Dedifferentiated amniotic fluid mesenchymal stem cell (primary cell): ENCODE results near the gene TRIM28.

ENCODE experiments used
- DNase-seq: peaks from one replicate; pipeline ENCODE4 v3.0.0-alpha.2; 2016; ENCODE audit errors: extremely low spot score

TRIM28 gene

DNA sequence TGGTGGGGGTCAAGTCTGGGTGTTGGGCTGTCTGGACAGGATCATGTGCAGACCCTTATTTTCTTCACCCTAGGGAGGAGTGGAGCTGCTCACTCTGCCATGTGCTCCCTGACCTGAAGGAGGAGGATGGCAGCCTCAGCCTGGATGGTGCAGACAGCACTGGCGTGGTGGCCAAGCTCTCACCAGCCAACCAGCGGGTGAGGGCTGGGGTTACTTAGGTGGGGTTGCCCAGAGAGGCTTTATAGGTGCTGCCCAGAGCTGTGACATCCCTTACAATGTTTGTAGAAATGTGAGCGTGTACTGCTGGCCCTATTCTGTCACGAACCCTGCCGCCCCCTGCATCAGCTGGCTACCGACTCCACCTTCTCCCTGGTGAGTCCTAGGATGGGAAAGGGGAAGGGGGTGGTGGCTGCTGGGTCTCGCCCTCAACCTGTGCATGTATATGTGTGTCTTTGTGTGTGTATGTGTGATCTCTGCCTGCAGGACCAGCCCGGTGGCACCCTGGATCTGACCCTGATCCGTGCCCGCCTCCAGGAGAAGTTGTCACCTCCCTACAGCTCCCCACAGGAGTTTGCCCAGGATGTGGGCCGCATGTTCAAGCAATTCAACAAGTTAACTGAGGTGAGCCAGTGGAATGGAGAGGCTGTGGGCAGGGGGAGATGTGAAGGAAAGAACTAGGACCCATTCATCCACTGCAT, 5.9 kb downstream of the TRIM28 start:
- no peak for DNase-seq

DNA sequence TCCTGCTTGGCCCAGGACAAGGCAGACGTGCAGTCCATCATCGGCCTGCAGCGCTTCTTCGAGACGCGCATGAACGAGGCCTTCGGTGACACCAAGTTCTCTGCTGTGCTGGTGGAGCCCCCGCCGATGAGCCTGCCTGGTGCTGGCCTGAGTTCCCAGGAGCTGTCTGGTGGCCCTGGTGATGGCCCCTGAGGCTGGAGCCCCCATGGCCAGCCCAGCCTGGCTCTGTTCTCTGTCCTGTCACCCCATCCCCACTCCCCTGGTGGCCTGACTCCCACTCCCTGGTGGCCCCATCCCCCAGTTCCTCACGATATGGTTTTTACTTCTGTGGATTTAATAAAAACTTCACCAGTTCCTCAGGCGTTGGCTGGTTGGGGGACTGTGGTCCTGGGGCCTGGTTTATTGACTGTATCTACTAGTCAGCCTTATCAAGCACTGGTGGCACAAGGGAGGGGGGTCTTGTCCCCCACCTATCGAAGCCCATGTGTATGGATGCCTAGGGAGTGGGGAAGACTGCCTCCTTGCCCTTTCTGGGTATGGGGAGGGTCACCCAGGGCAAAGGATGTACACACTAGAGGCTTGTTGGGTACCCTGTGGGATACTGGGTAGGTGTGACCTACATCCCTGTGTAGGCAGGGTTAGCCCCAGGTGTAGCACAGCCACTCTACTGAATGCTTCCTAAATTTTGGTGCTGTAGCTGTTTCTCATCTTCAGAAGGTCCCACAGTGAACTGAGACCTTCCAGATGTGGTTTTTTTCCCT, 6.7 kb downstream of the TRIM28 start:
- no peak for DNase-seq

DNA sequence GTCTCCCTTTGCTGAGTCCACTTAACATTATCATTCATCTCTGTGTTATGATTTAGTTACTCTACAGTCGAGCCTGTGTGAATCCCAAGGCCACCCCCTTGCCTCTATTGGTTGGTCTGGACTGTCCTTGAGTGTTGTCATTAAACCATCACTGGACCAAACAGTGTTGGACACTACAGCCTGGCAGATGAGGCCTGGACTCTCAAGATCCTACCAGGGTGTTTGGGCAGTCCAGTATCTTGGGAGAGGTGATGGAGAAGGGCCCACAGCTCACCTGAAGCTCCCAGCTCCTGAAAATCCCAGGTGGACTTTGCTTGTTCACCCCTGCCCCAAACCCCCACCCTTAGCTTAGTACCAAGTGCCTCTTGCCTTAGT, 7.2 kb downstream of the TRIM28 start:
- DNase-seq = no peak

GRCh38 chr19:58551577-58552471, 8.0 kb downstream of the TRIM28 start:
- no peak for DNase-seq

DNA sequence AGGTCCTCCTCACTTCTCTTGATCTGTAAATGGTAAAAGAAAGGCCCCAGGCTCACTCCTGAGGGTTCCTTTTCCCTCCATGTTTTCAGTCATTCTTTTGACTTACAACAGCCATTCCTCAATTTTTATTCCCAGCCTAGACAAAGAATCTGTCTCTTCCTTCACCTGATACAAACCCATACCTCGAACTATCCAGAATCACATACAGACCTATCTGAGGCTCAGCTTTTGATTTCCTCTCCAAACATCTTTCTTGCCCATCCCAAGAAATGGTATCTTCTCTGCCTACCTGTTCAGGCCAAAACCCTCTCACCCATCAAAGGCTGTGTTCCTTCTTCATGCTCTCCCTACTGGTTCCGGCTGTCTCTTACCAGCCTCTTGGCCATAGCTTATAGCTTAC, 8.8 kb downstream of the TRIM28 start:
- DNase-seq = no peak

- no peak for DNase-seq
These were observed 10.1 kb downstream of the TRIM28 start for GRCh38 chr19:58553799-58554493.

DNA sequence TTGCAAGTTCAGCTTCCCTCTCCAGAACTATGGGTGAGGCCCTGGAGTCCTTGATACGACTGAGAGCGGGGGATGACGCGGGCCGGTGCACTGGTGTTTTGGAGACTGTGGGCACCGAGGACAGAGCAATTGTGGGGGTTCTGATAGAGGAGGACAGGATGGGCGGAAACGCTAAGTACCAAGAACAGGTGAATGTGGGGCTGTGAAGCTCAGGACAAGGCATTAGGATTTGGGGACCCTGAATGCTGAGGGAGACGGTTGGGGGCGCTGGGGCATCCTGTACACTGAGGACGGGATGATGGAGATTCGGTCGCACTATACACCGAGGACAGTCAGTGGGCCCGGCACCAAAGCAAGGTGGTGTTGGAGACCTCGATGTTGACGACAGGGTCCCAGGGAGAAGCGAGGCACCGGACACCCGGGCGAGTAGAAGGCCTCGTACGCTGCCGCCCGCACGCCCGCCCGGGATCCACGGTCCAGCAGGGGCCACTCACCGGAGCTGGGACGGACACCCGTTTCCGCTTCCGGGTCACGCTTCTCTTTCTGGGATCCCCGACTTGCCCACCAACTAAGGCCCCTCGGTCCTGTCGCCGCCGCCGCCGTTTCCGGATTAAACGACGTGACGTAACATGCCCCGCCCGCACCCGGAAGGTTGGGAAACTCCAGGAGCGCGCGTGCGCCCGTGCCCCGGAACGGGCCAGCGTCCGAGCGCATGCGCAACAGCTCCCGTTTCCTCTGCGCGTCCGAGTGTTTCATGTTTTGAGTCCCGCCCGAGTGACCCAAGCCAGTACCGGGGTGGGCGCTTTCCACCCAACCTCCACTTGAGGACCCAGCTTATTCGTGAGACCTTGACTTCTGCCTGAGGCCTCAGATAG, 10.9 kb downstream of the TRIM28 start, which contains the start of gene CHMP2A:
TSS of gene CHMP2A (minus strand) at position 612 of the 875 bp plus-strand sequence. CDS start 893 bp downstream, outside the sequence.
- peak; percentile 95 for DNase-seq

- DNase-seq = no peak
These were observed 11.6 kb downstream of the TRIM28 start for GRCh38 chr19:58555369-58555885.

DNA sequence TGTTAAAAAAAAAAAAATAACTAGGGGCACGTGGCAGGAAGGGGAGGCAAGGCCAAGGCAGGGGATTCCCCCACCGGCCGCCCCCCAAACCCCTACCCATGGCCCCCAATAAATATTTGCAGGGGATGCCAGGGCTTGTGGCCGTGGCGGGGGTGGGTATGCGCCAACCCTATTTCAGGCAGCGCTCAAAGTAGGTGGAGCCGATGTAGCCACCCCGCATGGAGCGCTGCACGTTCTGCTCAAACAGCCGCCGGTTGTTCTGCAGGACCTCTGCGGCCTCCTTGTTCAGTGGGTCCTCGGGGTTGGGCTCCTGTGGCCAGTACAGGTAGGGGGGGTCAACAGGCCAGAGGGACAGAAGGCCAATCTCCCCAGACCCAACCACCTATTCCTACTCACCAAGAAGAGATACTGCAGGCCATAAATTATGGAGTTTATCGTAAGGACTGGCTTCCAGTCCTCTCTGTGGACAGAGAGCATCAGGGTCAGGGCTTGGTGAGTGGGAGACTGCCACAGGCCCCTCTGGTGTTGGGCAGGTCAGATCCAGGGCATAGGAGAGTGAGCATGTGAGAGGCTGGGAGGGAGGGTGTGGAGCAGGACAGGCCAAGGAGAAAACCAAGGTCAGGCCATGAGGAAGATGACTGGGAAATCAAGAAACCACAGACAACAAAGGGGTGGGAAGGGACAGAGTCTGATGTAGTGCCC, 12.2 kb downstream of the TRIM28 start:
- DNase-seq = no peak

- DNase-seq = no peak
These were observed 12.9 kb downstream of the TRIM28 start for GRCh38 chr19:58556622-58557220.

DNA sequence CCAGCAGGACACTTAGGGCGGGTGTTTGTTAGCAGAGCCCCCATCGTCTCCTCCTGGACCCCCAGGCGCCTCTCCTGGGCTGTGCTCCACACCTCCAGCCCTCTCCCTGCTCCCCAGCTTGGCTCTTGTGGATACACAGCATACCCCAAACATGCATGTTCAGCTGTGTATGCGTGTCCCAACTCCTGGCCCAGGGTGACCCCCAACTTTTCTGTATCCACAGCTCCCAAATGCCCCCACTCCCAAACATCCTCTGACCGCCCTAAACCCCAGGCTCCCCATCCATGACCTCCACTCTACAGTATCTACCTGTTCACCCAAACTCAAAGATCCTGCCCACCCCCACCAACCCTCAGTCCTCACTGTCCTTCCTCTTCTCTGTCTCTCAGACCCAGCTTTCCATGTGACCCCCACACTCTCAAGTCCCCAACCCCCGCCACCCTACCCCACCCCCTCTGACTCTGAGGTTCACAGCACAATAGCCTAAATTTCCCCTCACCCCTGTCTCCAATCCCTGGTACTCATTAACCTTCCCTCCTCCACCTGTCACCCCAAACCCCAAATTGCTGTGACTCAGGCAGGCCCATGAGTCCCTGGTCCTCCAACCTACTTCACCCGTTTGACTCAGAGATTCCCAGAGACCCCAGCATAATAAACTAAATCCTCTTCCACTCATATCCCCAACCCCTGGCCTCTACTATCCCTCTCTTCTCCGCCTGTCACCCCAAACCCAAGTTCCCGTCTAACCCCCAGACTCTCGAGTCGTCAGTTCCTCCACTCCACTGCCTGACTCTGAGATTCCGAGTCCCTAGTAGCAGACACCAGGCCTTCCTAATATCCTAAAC, 13.6 kb downstream of the TRIM28 start:
- DNase-seq = no peak

DNA sequence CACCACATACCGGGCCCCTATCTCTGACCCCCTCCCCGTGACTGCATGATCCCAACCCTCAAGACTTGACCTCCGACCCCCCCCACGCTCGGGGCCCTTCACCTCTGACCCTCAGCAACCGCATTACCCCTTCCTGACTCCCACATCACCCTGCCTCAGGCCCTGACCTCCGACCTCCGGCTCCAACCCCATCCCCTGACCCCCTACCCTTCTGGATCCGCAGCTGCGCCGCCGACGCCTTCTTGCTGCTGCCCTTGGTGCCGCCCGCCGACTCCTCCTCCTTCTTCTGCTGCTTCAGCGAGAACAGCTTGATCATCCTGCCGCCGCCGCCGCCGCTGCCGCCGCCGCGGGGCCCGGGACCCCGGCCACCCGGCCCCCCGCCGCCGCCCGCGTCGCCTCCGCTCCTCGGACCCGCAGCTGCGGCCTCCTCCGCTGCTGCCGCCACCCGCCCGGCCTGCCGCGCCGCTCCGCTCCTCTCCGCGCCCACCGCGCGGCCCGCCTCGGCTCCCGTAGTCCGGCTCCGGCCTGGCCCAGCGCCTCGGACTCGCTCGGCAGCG, 14.3 kb downstream of the TRIM28 start, which contains the start of gene UBE2M:
TSS of gene UBE2M (minus strand) at position 546 of the 557 bp plus-strand sequence. CDS start at position 316, 230 bp downstream.
- no peak for DNase-seq

DNA sequence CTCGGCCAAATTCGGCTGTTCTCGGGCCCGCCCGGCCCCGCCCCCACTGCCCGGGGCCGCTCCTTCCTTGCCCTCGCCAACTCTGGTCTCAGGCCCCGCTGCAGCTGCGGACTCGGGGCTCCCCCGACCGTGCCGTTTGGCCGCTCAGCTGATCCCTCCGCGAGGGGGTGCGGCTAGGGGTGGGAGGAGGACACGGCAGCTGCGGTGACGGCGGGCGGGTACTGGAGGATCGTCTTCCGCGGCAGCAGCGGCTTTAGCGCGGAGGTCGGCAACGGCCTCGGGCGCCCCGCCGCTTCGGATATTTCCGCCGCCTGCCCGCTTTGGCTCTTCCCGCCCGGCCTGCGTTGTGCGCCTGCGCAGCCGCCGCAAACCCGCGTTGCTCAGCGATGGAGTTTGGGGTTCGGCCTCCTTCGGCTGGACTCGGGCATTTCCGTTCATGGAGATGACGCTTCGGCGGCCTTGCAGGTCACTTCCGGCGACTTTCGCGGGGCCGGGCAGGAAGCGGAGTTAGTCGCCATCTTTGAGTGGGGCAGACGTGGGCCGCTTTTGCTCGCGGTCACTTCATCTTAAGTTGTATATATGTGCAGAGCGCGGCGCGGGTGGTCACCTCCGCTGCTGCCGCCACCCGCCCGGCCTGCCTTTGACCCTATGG, 14.9 kb downstream of the TRIM28 start:
- peak; percentile 99 for DNase-seq

GRCh38 chr19:58559275-58560006, 15.6 kb downstream of the TRIM28 start:
- DNase-seq = peak; percentile 80

DNA sequence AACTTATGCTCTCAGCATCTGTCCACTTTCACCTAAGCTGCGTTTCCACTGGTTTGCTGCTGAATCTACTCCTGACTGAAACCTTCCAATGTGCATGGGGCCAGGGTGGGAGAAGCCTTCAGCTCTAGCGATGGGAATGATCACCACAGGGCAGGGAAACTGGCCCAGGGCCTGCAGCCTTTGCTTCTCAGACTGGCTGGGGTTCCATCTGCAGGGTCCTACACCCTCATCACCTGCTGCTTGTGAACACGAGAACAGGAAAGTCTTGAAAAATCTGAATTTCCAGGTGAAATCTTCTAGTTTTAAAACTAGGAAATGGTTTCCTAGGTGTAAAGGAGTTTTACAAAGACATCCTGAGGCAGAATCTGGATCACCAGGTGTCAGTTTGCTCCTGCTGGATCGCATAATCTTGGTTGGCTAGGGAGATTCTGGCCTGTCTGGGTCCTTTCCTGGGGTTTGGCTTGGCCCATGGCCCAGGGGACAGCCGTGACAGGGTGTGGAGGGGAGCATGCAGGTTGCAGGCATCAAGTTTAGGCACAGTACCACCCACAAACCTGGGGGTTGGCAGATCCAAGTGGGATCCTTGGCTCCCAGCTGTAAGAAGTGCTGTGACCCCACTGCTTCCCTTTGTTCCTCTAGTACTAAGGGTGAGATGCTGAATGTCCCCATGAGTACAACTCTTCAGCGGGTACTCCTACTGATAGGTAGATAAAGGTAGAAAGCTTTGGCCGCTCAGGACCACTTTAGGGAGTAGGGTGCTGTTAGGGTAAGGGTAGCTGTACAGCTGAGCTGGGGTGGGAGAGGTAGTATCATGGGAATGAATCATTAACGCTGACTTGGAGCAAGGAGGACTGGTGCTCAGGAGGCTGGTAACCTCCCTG, 16.4 kb downstream of the TRIM28 start:
- no peak for DNase-seq

GRCh38 chr19:58560921-58561320, 17.1 kb downstream of the TRIM28 start:
- no peak for DNase-seq
